Liver (tissue), 9 donors: ENCODE data around the gene PLIN1. TPM values are rescaled to one million over a fixed set of nuclear protein-coding genes. Genes with fewer than 3 reads are reported as not detected.

Experiments used
- DNase-seq: peaks from one replicate; pipeline ENCODE4 v3.0.0-alpha.2; 2017; ENCODE audit warnings: low spot score
- H3K27ac ChIP-seq, 2 donors: one replicate each; pipeline ENCODE4 v1.7.0; 2013; ENCODE audit warnings: inconsistent platforms in 2 of 2, low read length in 2 of 2, control low read depth in 1 of 2, low read depth in 1 of 2, mild to moderate bottlenecking in 1 of 2
- H3K27me3 ChIP-seq, 4 donors: one replicate each; pipeline versions ENCODE4 v1.6.1 to v1.7.0; 2013; ENCODE audit warnings: low read length in 3 of 4, inconsistent platforms in 1 of 4, mild to moderate bottlenecking in 1 of 4, moderate library complexity in 1 of 4; ENCODE audit not compliant: control insufficient read depth in 4 of 4, insufficient read depth in 4 of 4
- H3K36me3 ChIP-seq, 4 donors: one replicate each; pipeline versions ENCODE4 v1.6.1 to v1.7.0; 2013; ENCODE audit warnings: low read length in 3 of 4, mild to moderate bottlenecking in 3 of 4, low read depth in 1 of 4, moderate library complexity in 1 of 4; ENCODE audit not compliant: control insufficient read depth in 4 of 4, insufficient read depth in 3 of 4
- H3K4me1 ChIP-seq, 4 donors: one replicate each; pipeline versions ENCODE4 v1.6.1 to v1.7.0; 2013; ENCODE audit warnings: low read length in 3 of 4, mild to moderate bottlenecking in 3 of 4, moderate library complexity in 1 of 4; ENCODE audit not compliant: control insufficient read depth in 4 of 4, insufficient read depth in 4 of 4
- H3K4me3 ChIP-seq, 3 donors: one replicate each; pipeline versions ENCODE4 v1.6.1 to v1.7.0; 2013; ENCODE audit warnings: low read length in 3 of 3, control low read depth in 1 of 3, low read depth in 1 of 3, mild to moderate bottlenecking in 1 of 3
- H3K9ac ChIP-seq, 2 donors: one replicate each; pipeline ENCODE4 v1.7.0; 2013; ENCODE audit warnings: low read length in 2 of 2, mild to moderate bottlenecking in 2 of 2, moderate library complexity in 2 of 2, control low read depth in 1 of 2, low read depth in 1 of 2
- H3K9me3 ChIP-seq, 4 donors: one replicate each; pipeline versions ENCODE4 v1.6.1 to v1.7.0; 2013; ENCODE audit warnings: low read length in 3 of 4; ENCODE audit not compliant: control insufficient read depth in 4 of 4
- CTCF ChIP-seq: fragments of 150-350 bp; IDR thresholded peaks from 2 replicates; pipeline ENCODE4 v1.5.1; 2017; ENCODE audit warnings: improper control_type of control experiment, low read depth, low read length; ENCODE audit not compliant: missing input control
- FOXA1 ChIP-seq: IDR thresholded peaks from 2 replicates; pipeline ENCODE4 v1.6.1; 2016; ENCODE audit warnings: antibody characterized with exemption
- FOXA2 ChIP-seq: IDR thresholded peaks from 2 replicates; pipeline ENCODE4 v1.6.1; 2016; ENCODE audit warnings: antibody characterized with exemption
- GABPA ChIP-seq, 2 donors: IDR thresholded peaks in 1 of 2; conservative IDR thresholded peaks in 1 of 2; 2 replicates each; pipeline ENCODE4 v1.6.1; 2016; ENCODE audit warnings: antibody characterized with exemption in 2 of 2, mild to moderate bottlenecking in 1 of 2, moderate library complexity in 1 of 2
- JUND ChIP-seq, 2 donors: IDR thresholded peaks; 2 replicates each; pipeline ENCODE4 v1.6.1; 2016; ENCODE audit warnings: antibody characterized with exemption in 2 of 2
- RAD21 ChIP-seq, 2 donors: IDR thresholded peaks; 2 replicates each; pipeline ENCODE4 v1.6.1; 2016; ENCODE audit warnings: antibody characterized with exemption in 2 of 2, mild to moderate bottlenecking in 2 of 2
- REST ChIP-seq: IDR thresholded peaks from 2 replicates; pipeline ENCODE4 v1.6.1; 2016; ENCODE audit warnings: antibody characterized with exemption, mild to moderate bottlenecking
- SP1 ChIP-seq: IDR thresholded peaks from 2 replicates; pipeline ENCODE4 v1.6.1; 2018; ENCODE audit warnings: antibody characterized with exemption, mild to moderate bottlenecking
- TAF1 ChIP-seq: conservative IDR thresholded peaks from 2 replicates; pipeline ENCODE4 v1.6.1; 2016; ENCODE audit warnings: antibody characterized with exemption, mild to moderate bottlenecking
- YY1 ChIP-seq: IDR thresholded peaks from 2 replicates; pipeline ENCODE4 v1.6.1; 2016; ENCODE audit warnings: antibody characterized with exemption, mild to moderate bottlenecking
- ZBTB33 ChIP-seq: IDR thresholded peaks from 2 replicates; pipeline ENCODE4 v1.6.1; 2016; ENCODE audit warnings: antibody characterized with exemption
- WGBS: extraction: QIAGEN DNeasy Blood & Tissue Kit; methylation state at CpG from one replicate; pipeline ENCODE4 v1.1.7; 2013; 5-methylcytosine and 5-hydroxymethylcytosine counted together
- polyA plus RNA-seq, 2 donors: library from polyadenylated mRNA; stranded (reverse) in 1 of 2; unstranded in 1 of 2; fragments of 200-250 nt in 1 of 2; fragments of >200 nt in 1 of 2; fragmentation: Nextera tagmentation in 1 of 2; extraction: Ambion mirVana in 1 of 2; gene quantifications; one replicate each; pipeline versions ENCODE4 v1.2.1 to v1.2.3, GENCODE V29; 2013 to 2015
- total RNA-seq, 2 donors: library from RNA; depleted of rRNA; stranded (reverse); fragments of >200 nt; gene quantifications; one replicate each; pipeline ENCODE4 v1.2.3, GENCODE V29; 2014
- donor health status: healthy.
- donor health status: healthy.
- donor health status: healthy.
- donor health status: healthy.
- donor health status: healthy.

PLIN1 gene
- total and polyA plus RNA-seq, 4 donors = 10.2 to 46.0 (median 13.3) TPM

- peaks cover 0 to 2% (median 0%) of the 10 kb centered on the region in 4 donors for H3K36me3 ChIP-seq
- TF ChIP-seq FOXA2 = no peak
- 98% methylated on average over 8 of the region's 8 CpGs for WGBS
Observed at GRCh38 chr15:89627256-89627970, 51.8 kb downstream of the PLIN1 start.

GRCh38 chr15:89625716-89626115 lies 53.5 kb downstream of the PLIN1 start:
- Histone ChIP-seq H3K36me3 (peaks cover 0 to 2% (median 0%) of the 10 kb centered on the region in 4 donors), H3K4me3 (no peak overlapping the region), H3K9me3 (no peaks in the 10 kb centered on the region), H3K4me1 (no peaks in the 10 kb centered on the region), H3K9ac (no peak overlapping the region), H3K27me3 (no peaks in the 10 kb centered on the region), H3K27ac (no peak overlapping the region)
- 97% methylated on average over 9 of the region's 9 CpGs for WGBS
- TF ChIP-seq ZBTB33 = no peak
- no peak for TF ChIP-seq CTCF
- TF ChIP-seq FOXA2 = no peak
- TF ChIP-seq GABPA (IDR thresholded peaks at IDR 0.05 in 1 of 2, conservative IDR thresholded peaks at IDR 0.05 in 1 of 2) = no peak
- no peak for DNase-seq

More at GRCh38 chr15:89627256-89627970, 51.8 kb downstream of the PLIN1 start:
- no peak overlapping the region for H3K9ac ChIP-seq
- H3K9me3 ChIP-seq = no peaks in the 10 kb centered on the region
- H3K4me1 ChIP-seq = no peaks in the 10 kb centered on the region
- no peak overlapping the region for H3K4me3 ChIP-seq
- H3K27me3 ChIP-seq = no peaks in the 10 kb centered on the region
- no peak overlapping the region for H3K27ac ChIP-seq
- DNase-seq = no peak

GRCh38 chr15:89623165-89623564 lies 56.0 kb downstream of the PLIN1 start:
- 88% methylated on average over 1 of the region's 1 CpG for WGBS
- Histone ChIP-seq H3K27ac (no peak overlapping the region), H3K4me1 (no peaks in the 10 kb centered on the region), H3K4me3 (no peak overlapping the region), H3K36me3 (peaks cover 0 to 2% (median 0%) of the 10 kb centered on the region in 4 donors), H3K9me3 (no peaks in the 10 kb centered on the region), H3K27me3 (no peaks in the 10 kb centered on the region), H3K9ac (no peak overlapping the region)
- no peak for TF ChIP-seq JUND (IDR thresholded peaks at IDR 0.05)
- TF ChIP-seq RAD21 (IDR thresholded peaks at IDR 0.05) = no peak
- TF ChIP-seq FOXA1 = no peak
- DNase-seq = no peak

GRCh38 chr15:89621547-89621946 lies 57.6 kb downstream of the PLIN1 start:
- no peak overlapping the region for H3K4me3 ChIP-seq
- no peaks in the 10 kb centered on the region for H3K9me3 ChIP-seq
- no peak overlapping the region for H3K9ac ChIP-seq
- no peak overlapping the region for H3K27ac ChIP-seq
- H3K36me3 ChIP-seq = peaks cover 0 to 2% (median 0%) of the 10 kb centered on the region in 4 donors
- H3K27me3 ChIP-seq = no peaks in the 10 kb centered on the region
- no peak for DNase-seq
- no peaks in the 10 kb centered on the region for H3K4me1 ChIP-seq
- 86% methylated on average over 4 of the region's 4 CpGs for WGBS
- TF ChIP-seq REST (no peak), RAD21 (IDR thresholded peaks at IDR 0.05) (no peak), YY1 (no peak), FOXA1 (no peak), TAF1 (no peak), SP1 (no peak), GABPA (IDR thresholded peaks at IDR 0.05 in 1 of 2, conservative IDR thresholded peaks at IDR 0.05 in 1 of 2) (no peak)
